AG09319 (cell line): ENCODE results near the gene CD4.

ENCODE experiments used
- DNase-seq: peaks from one replicate; pipeline ENCODE4 v3.0.0-alpha.2; 2010; ENCODE audit warnings: low read depth; ENCODE audit errors: extremely low read depth
- TF ChIP-seq, protein P1 (sequence below): IDR thresholded peaks from 2 replicates; pipeline ENCODE4 v1.5.1; 2011; ENCODE audit warnings: low read depth, mild to moderate bottlenecking, inconsistent platforms, low read length, moderate library complexity

Gene CD4

GRCh38 chr12:6809056-6809455, 19.7 kb downstream of the CD4 start:
- no peak for DNase-seq
- TF ChIP-seq, protein P1, sequence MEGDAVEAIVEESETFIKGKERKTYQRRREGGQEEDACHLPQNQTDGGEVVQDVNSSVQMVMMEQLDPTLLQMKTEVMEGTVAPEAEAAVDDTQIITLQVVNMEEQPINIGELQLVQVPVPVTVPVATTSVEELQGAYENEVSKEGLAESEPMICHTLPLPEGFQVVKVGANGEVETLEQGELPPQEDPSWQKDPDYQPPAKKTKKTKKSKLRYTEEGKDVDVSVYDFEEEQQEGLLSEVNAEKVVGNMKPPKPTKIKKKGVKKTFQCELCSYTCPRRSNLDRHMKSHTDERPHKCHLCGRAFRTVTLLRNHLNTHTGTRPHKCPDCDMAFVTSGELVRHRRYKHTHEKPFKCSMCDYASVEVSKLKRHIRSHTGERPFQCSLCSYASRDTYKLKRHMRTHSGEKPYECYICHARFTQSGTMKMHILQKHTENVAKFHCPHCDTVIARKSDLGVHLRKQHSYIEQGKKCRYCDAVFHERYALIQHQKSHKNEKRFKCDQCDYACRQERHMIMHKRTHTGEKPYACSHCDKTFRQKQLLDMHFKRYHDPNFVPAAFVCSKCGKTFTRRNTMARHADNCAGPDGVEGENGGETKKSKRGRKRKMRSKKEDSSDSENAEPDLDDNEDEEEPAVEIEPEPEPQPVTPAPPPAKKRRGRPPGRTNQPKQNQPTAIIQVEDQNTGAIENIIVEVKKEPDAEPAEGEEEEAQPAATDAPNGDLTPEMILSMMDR, result no peak

DNA sequence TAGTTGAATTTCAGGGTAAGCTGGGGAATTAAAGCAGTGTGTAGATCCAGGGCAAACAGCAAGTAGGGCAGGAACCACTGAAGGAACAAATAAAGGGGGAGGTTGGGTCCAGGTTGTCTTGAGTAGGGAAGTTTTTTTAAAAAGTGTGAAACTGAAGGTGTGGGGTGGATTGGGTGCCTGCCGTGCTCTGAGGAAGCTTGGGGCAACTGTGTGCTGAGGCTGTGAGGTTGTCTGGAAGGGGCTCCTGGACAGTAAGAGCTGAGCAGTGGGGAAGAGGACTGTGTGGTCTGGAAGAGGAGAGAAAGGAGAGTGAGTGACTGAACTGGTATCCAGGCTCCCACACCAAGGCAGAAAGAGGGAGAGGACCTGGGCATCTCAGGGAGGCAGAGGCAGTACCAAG, 21.4 kb downstream of the CD4 start:
- DNase-seq, result no peak
- TF ChIP-seq, protein P1, result no peak

- TF ChIP-seq, protein P1, result no peak
- DNase-seq, result no peak
Observed at GRCh38 chr12:6813363-6813762, 24.0 kb downstream of the CD4 start.

DNA sequence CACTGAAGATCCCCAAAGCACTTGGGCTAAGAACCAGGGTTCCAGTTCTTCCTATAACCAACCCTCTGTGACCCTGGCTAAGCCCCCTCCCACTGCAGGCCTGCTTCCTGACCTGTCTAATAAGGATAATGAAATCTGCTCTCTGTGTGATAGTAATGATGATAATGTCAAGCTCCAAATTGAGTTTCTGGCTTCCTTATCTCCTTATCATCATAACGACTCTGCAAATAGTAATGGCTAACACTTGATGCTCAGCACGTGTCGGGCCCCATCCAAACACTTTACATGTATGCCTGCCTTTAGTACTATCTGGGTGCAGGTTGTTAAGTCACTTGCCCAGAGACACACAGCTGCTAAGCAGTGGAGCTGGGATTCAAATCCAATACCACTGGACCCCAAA, 27.3 kb downstream of the CD4 start:
- DNase-seq, result no peak
- TF ChIP-seq, protein P1, result no peak

DNA sequence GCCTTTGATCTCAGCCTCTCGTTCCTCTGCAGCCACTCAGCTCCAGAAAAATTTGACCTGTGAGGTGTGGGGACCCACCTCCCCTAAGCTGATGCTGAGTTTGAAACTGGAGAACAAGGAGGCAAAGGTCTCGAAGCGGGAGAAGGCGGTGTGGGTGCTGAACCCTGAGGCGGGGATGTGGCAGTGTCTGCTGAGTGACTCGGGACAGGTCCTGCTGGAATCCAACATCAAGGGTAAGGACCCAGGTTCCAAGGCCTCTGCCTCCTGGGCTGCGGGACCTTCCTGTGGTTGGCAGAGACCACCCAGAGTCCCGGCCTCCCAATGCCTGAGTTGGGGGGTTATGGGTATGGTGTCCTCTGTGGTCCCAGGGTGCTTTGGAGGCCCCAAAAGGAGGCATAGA, 27.8 kb downstream of the CD4 start:
- no peak for DNase-seq
- TF ChIP-seq, protein P1, result no peak

DNA sequence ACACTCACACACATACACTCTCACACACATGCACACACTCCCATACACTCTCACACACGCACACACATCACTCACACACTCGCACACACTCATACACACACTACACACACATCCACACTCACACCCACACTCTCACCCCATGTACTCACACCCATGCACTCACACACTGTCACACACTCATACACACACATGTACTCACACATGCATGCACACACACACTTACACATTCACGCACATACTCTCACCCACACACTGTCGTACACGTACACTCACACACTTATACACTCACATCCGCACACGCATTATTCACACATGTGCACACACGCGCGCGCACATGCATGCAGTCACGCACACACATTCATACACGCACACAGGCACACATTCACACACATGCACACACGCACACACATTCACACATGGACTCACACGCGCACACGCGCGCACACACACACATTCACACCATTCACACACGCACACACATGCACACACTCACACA, 28.4 kb downstream of the CD4 start:
- TF ChIP-seq, protein P1, result no peak
- DNase-seq, result no peak

DNA sequence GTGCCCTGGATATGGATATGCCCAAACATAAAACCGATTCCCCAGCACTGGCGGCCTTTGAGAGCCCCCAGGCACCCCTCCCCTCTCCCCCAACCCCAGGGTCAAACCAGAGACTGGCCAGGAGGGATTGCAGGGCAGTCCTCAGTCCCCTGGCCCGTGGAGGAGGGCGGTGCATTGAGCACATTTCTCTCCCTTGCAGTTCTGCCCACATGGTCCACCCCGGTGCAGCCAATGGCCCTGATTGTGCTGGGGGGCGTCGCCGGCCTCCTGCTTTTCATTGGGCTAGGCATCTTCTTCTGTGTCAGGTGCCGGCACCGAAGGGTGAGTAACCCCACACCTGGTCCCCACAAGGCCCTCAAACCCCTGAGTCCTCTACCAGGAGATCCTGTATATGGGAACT, 28.9 kb downstream of the CD4 start:
- DNase-seq, result no peak
- TF ChIP-seq, protein P1, result no peak
